Fibroblast of lung (primary cell): Measurements from ENCODE around the gene MINAR2.

Experiments
- CTCF ChIP-seq, 2 donors: IDR thresholded peaks in 1 of 2; conservative IDR thresholded peaks in 1 of 2; 1 replicate in 1 of 2; 2 replicates in 1 of 2; pipeline ENCODE4 v1.5.1; 2011 to 2012; ENCODE audit warnings: low read length in 2 of 2, control low read depth in 1 of 2, inconsistent platforms in 1 of 2, low read depth in 1 of 2, mild to moderate bottlenecking in 1 of 2
- EZH2 ChIP-seq: IDR thresholded peaks from 2 replicates; pipeline ENCODE4 v1.5.1; 2012; ENCODE audit warnings: low read length, control low read depth, mild to moderate bottlenecking; ENCODE audit errors: missing control alignments

GRCh38 chr5:129747572-129748407 lies at the start of gene MINAR2:
- TF ChIP-seq CTCF (conservative IDR thresholded peaks at IDR 0.05 in 1 of 2, IDR thresholded peaks at IDR 0.05 in 1 of 2; ENCODE audit: low read depth in 1 of 2, low read length in 2 of 2) (no peak), EZH2 (no peak)
